HG03432 (cell line): ENCODE data around the gene CALN1.

Source experiments
- ATAC-seq: cut with Tn5 transposase; IDR thresholded peaks from one replicate; pipeline ENCODE4 v1.9.1; 2021; ENCODE audit warnings: mild to moderate bottlenecking, moderate library complexity; ENCODE audit not compliant: unreplicated experiment

Gene CALN1

DNA sequence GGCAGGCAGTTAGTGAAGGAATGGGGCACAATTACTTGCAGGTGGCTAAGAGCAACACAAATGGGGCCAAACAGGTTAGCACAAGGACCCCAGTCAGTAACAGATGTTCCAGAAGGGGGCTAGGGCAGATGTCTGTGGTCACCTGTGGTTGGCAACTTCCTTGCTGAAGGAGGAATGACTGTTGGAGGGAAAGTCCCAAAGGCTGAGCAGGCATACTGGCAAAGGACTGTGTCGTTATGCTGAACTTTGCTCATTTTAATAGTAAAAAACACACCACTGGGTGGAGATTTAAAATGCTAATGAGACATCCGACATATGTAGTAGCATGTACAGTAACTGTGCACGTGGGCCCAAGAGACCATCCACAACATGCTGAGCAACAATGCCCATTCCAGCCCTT is 511.6 kb downstream of the CALN1 start:
- no peak for ATAC-seq

DNA sequence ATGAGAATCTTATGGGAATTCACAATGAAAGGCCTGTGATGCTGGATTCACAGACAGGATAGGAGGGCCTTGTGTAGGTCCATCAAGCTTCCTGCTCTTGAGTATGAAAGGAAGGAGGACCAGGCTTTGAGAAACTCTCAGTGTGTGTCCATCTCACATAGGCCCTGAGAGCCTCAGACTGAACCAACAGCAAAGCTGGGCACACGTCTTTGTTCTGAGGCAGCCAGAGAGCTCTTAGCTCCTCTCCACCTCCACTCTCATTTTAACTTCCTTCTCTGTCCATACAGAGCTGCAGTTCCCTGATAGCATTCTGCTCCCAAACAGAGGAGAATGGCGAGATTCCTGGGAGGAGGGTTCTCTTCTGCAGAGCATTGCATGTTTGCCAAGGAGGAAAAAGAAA is 515.6 kb downstream of the CALN1 start:
- no peak for ATAC-seq

DNA sequence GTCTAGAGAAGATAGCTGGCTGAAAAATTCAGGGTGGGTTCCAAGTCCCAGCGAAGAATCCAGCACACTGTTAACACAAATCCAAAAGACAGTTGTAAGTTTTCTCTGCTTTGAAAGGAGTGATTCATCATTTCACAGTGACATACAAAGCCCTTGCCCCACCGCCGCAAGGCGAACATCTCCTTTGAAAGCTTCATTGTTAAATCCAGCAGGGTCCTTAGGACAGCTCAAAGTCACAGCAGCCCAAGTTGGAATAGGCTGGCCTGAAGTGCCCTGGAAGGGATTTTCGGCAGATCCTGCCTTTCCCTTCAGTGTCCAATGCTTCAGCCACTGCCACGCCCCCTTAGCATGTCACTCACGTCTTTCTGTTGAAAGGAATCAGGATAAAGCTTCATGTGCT is 526.1 kb downstream of the CALN1 start:
- ATAC-seq: no peak

DNA sequence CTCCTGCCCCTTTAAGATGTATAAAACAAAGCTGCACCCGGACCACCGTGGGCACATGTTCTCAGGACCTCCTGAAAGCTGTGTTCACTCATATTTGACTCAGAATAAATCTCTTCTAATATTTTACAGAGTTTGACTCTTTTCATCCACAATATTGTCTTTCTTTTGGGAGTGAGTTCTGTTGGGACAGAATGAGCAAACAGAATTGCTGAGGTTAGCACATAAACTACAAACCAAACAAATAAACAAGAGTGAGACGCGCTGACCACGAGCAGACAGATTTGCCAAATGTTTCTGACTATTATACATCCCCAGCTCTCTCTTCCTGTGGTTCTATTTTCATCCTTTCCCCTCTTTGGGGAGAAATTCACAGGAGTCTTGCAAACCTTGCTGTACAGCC is 526.7 kb downstream of the CALN1 start:
- no peak for ATAC-seq

DNA sequence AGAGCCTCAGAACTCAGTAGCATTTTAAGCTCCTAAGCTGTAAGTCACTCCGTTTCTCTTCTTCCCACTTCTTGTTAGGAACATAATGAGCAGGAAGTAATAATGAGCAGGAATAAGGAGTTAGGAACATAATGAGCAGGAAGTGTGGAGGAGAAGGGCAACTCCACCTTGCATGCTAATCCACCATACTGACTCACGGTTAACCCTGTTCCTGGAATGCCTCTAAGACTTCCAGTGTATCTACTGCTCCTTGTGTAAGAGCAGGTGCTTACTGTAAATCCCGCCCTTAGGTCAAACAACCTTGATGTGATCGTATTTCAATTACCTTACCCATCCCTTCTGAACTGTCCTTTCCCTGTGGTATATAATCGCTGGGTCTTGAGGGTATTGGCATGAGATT is 528.7 kb downstream of the CALN1 start:
- ATAC-seq: no peak

DNA sequence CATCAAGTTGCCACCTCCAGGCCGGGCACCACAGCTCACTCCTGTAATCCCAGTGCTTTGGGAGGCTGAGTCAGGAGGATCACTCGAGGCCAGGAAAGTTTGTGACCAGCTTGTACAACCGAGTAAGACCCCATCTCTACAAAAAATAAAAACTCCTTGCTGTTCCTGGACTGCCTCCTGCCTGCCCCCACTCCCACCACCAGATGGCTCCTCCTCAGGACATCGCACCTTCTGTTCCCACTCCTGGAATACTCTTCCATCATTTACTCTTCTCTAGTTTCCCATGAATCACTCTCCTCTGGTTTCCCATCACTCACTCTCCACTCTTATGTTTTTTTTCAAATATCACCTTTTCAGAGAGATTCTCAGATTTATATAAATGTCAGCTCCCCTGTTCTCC is 540.7 kb downstream of the CALN1 start:
- ATAC-seq: no peak

DNA sequence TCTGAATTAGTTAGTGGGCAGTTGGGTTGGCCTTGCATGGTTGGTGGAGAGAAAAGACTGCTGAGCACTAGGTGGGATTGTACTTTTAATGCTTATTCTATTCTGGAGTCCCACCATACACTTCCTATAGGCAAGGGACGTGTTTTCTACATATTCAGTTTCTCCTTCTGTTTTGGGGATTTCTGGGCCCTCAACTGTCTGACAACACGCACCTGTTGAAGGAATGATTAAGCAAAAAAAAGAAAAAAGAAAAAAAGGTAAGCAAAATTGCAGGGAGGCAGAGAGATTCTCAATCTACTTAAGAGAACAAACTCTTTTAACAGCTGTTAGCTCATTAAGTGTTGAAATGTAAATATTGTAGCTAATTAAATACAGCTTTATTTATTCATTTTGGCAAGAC is 541.3 kb downstream of the CALN1 start:
- ATAC-seq: no peak

DNA sequence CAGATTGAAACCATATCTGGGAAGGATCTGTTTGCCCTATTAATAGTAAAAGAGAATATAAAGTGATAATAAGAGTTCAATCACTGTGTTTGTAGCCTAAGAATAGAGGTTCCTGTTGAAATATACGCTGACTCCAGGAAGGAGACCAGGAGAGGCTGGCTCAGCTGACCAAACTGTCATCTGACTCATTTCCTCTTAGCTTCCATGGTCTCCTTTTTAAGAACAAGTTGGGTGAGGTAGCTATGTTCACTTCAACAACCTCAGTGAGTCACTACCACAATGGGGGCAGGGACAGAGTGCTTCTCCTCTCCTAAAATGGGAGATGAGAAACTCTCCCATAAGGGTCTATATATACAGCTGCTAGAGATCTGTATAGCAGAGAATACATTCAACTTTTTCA is 543.3 kb downstream of the CALN1 start:
- no peak for ATAC-seq

DNA sequence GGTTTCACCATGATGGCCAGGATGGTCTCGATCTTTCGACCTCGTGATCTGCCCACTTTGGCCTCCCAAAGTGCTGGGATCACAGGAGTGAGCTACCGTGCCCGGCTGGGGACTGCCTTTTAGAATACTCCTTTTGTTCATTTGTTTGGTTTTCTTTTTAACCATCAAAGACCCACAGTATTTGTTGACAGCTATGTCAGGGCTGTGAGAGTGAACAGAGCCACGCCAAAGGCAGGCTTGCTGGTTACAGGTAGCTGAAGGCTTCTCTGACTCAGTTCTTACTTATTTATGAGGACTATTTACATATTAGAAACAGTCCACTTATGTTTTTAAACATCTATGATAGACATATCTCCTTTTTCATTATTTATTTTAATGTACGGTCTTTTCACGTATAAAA is 544.5 kb downstream of the CALN1 start:
- no peak for ATAC-seq

DNA sequence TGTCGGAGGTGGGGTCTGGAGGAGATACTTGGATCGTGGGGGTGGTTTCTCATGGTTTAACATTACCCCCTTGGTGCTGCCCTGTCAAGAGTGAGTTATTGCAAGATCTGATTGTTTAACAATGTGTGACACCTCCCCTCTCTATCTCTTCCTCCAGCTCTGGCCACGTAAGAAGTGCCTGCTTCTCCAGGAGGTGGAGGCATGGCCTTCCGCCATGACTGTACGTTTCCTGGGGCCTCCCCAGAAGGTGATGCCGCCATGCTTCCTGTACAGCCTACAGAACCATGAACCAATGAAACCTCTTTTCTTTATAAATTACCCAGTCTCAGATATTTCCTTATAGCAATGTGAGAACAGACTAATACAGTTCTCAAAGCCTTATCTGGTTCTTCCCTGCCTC is 547.0 kb downstream of the CALN1 start:
- no peak for ATAC-seq

DNA sequence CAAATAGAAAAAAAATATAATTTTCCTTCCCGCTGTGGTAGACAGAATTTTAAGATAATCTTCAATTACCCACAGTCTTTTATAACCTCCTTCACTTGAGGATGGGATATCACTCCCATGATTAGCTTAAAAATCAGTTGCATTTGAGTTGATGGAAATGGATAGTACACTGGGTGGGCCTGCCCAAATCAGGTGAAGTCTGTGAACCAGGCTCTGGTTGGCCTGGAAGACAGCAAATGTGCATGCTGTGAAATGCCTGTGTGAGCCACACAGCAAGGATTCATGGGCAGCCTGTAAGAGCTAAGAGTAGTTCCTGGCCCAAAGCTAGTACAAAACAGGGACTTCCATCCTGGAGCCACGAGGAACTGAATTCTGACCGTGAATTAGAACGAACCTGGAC is 548.0 kb downstream of the CALN1 start:
- ATAC-seq: no peak

DNA sequence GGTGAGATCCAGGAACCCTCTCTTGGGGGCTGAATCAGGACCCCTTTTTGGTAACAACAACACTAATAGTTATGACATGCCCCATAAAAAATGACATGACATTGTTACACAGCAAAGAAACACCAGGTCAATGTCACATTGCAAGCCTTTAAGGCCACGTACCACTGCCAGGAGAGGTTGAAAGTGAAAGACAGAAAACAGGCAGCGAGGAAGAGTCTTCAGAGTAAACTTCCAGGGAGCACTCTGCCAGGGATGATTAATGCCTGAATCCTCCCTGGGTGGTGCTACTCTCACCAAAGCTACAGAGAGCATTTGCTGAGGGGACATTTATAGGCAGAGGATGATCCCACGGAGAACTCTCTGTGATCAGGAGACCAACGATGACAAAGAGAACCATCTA is 551.6 kb downstream of the CALN1 start:
- ATAC-seq: no peak

DNA sequence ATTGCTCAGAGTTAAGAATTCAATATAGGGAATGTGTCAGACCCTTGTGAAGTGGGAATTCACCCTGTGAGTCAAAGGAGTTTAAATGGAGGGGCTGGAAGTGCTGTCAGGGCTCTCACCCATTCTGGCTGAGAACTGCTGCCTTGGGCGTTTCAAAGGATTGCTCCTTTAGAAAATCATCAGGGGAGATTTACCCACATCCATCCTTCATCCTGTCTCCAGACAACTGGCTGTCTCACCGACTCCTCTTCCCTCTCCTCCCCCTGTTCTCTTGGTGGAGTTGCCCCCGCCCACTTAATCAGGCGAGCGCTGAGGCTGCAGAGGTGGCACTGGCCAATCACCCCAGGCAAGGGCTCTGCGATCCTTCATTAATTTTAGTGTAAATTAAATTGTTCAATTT is 554.8 kb downstream of the CALN1 start:
- no peak for ATAC-seq

DNA sequence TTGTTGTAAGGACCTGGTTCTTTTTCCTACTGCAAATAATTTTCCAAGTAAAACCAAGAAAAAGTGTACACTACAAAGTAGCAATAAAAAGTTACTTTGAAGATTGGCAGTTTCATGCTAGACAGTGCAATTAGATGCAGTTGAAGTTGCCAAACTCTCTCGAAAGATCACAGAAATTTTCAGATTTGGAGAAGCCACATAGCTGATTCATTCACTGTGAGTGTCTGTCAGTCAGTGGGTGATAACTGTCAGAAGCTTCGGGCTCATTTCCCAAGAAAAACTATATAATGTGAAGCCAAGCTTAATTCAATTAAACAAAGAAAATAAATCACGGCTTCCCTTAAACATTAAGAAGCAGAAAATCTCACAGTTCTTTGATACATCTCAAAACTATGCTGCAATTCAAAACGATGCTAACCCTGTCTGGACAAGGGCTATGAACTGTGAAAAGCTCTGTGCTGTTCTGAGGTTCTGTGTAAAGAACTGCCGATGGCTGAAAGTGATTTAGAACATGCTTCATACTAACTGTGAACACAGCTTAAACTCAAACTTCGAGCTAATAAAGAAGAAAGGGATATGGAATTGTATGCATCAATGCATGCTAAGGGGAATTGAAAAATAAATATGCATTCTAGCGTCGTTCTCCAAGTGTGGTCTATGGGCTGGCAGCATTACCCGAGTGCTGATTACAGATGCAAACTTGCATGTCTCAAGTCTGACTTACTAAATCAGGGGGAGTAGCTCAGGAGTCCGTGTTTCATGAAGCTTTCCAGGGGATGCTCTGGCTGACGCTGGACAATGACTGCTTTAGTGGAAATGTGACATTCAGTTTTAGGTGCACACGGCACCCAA is 557.4 kb downstream of the CALN1 start:
- ATAC-seq: no peak

DNA sequence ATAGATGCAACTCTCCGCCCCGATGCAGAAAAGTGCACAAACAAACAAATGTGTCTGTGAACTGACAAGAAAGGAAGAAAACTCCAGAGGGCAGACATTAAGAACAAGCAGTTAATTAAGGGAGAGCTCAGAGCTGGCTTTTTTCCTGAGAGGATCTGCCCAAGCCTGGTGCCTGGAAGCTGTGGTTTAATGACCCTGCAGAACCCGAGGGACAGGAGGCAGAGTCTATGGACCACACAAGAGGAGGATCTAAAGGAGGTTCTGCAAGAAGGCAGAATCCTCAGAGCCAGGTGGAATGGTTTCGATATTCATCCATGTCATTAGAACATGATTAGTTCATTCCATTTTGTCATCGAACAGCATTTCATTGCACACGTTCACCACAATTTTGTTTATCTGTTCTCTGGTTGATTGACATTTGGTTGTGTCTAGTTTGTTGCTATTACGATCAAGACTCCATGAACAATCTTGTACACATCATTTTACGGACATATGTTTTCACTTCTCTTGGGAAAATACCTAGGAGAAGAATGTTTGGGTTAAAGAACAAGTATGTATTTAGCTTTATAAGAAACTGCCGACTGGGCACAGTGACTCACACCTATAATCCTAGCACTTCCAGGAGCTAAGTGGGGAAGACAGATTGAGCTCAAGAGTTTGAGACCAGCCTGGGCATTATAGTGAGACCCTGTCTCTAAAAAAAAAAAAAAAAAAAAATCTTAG is 560.2 kb downstream of the CALN1 start:
- no peak for ATAC-seq

DNA sequence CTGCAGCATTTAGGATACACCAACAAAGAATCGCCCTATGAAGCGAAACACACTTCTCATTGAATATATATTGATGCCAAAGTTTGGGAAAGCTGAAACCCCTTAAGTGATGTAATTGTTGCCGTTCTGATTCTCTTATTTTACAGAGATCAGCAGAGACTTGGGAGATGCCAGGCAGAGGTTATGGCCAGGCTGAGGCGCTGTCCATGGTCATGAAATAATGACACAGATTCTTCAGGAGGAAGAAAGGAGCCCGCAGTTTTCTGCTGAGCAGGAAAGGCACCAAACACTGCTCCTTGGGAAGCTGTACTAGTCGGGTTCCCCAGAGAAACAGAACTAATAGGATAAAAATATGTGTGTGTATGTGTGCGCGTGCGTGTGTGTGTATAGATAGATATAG is 566.0 kb downstream of the CALN1 start:
- no peak for ATAC-seq

DNA sequence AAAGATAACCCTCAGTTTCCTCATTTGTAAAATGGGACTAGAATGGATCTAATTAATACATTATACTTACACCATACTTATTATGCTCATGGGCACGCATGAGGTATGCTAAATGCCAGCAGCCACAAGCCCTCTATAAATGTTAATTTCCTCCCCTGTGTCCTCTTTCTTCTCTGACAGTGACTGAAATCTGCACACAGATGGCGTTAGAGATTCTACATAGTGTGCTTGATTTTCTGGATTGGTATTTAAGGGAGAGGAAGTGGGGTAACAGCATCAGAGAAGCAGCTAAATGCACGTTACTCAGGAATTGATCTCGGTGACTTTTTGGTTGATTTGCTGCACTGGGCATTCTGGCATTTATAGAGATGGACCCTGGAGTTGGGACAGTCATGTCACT is 568.5 kb downstream of the CALN1 start:
- no peak for ATAC-seq

DNA sequence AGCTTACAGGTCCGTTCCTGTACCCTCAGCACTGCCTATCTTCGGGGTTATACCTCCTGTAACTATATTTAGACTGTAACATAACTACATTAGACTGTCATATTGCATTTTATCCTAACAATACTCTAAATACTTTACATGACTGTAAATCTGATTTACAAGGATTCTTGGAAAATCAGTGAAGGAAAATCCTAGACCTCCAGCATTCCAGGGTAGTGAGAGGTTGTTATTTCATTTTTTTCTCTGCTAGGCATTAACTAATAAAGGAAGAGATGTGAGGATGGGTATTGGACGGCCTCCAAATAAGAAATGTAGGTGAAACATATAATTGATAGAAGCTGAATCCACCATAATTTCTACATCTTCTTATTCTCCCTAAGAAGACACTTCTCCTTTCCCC is 569.4 kb downstream of the CALN1 start:
- no peak for ATAC-seq

DNA sequence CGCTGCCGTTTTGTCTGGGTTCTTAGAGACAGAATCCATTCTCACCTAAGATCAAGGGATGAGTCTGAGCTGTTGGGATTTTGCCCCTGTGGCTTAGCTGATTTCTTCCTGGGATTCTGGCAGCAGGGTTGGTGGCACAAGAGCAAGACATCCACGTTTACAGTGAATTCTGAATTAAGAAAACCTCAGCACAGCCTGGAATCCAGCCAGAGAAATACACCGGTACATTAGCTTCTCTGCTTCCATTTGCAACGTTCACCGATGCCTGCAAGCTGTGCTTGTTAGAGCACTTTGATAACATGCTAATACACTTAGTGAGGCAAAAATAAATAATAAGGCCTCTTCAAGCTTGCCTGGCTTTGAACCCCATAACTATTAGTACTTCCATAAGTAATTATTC is 569.8 kb downstream of the CALN1 start:
- ATAC-seq: no peak

DNA sequence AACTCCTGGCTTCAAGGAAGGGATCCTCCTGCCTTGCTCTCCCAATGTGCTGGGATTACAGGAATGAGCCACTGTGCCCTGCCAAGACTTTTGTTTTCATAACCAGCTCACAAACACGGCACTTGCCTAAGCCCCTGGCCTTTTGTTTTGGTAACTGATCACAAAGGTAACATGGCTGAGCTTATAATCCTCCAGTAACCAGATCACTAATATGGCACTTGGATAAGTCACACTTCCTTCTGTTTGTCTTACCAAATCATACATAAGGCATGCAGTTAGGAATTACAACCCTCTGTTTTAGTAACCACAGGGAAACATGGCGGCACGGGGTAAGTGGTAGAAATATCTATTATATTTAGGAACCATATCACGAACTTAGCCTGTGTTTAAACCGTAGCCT is 577.1 kb downstream of the CALN1 start:
- no peak for ATAC-seq

DNA sequence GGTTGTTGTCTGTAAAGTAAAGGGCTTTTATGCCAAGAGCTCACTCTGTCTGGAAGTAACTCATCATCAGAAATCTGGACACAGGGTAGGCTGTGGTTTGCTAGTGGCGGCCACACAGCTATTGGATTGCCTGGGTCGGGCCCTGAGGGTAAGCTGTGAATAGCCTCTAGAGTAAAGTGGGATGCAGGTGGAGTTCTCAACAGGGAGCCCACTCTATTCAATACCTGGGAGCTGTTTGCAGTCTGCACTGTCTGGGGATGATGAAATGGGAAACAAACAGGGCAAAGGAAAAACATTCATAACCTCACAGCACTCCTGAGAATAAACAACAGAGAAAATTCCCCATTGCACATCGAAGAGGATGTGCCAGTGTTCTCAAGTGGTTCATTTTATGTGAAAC is 582.6 kb downstream of the CALN1 start:
- ATAC-seq: no peak

DNA sequence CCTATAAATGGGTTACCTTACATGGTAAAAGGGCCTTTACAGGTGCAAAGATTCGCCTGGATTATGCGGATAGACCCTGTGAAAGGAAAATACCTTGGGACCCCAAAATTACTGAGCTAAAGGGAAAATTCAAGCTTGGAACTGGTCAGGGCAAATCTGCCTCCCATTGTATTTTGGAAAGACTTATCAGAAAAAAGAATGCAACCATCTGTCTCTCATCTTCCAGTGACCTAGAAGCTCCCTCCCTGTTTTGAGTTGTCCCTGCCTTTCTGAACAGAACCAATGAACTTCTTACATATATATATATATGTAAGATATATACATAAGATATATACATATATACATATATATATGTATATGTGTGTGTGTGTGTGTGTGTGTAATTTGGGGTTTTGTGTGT is 583.8 kb downstream of the CALN1 start:
- ATAC-seq: no peak

DNA sequence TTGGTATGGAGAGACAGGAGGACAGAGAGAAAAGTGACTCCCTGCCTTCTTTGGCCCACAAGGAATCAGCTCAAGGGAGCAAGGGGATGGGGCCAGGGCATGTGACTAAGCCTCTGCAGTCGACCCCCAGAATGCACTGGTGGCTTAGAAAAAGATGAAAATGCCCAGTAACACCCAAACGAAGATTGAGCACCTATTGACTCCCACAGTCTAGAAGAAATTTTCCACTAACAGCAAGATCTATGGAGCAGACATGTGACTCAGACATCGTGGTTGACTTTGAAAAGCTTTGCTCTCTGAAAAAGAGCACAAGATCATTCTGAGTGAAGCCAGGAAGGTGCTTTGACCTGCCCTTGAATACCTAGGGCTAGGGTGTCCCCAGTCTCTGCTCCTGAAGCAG is 586.0 kb downstream of the CALN1 start:
- ATAC-seq: no peak
